HEK293 (cell line): ENCODE data around the gene ZBTB8A.

Source experiments
- TCF7L2 ChIP-seq: IDR thresholded peaks from 2 replicates; pipeline ENCODE4 v1.6.1; 2011; ENCODE audit warnings: low read depth, mild to moderate bottlenecking, inconsistent platforms, low read length, moderate library complexity, borderline replicate concordance
- ZBTB8A ChIP-seq: fragments of 450-650 bp; formaldehyde crosslinking; IDR thresholded peaks from 2 replicates; pipeline ENCODE4 v1.5.1; 2016; ENCODE audit warnings: missing biosample characterization, missing genetic modification characterization
- ZNF112 ChIP-seq: fragments of 450-650 bp; formaldehyde crosslinking; IDR thresholded peaks from 2 replicates; pipeline ENCODE4 v1.5.0; 2017; ENCODE audit warnings: missing biosample characterization, missing genetic modification characterization
- ZNF175 ChIP-seq: fragments of 450-650 bp; formaldehyde crosslinking; IDR thresholded peaks from 2 replicates; pipeline ENCODE4 v1.5.1; 2016; ENCODE audit warnings: missing biosample characterization, missing genetic modification characterization
- ZNF24 ChIP-seq: fragments of 450-650 bp; formaldehyde crosslinking; IDR thresholded peaks from 2 replicates; pipeline ENCODE4 v1.5.1; 2016; ENCODE audit warnings: missing biosample characterization, missing genetic modification characterization
- ZNF274 ChIP-seq, 2 experiments: fragments of 200-500 bp in 1 of 2; fragments of 450-650 bp in 1 of 2; sonication (Bioruptor generic) in 1 of 2; formaldehyde crosslinking in 1 of 2; IDR thresholded peaks; 2 replicates each; pipeline versions ENCODE4 v1.5.1 to v1.6.1; 2014 to 2016; ENCODE audit warnings: borderline replicate concordance in 1 of 2, inconsistent platforms in 1 of 2, low read length in 1 of 2, missing biosample characterization in 1 of 2, missing genetic modification characterization in 1 of 2
- ZNF660 ChIP-seq: fragments of 450-650 bp; IDR thresholded peaks from 2 replicates; pipeline ENCODE4 v1.5.1; 2018; ENCODE audit warnings: missing biosample characterization, mild to moderate bottlenecking, missing genetic modification characterization
- TF ChIP-seq, protein P1 (sequence below): fragments of 450-650 bp; formaldehyde crosslinking; IDR thresholded peaks from 2 replicates; pipeline ENCODE4 v1.5.1; 2016; ENCODE audit warnings: missing biosample characterization, missing genetic modification characterization

GRCh38 chr1:32533792-32534327 is 5.4 kb upstream of the ZBTB8A start:
- TF ChIP-seq, protein P1, sequence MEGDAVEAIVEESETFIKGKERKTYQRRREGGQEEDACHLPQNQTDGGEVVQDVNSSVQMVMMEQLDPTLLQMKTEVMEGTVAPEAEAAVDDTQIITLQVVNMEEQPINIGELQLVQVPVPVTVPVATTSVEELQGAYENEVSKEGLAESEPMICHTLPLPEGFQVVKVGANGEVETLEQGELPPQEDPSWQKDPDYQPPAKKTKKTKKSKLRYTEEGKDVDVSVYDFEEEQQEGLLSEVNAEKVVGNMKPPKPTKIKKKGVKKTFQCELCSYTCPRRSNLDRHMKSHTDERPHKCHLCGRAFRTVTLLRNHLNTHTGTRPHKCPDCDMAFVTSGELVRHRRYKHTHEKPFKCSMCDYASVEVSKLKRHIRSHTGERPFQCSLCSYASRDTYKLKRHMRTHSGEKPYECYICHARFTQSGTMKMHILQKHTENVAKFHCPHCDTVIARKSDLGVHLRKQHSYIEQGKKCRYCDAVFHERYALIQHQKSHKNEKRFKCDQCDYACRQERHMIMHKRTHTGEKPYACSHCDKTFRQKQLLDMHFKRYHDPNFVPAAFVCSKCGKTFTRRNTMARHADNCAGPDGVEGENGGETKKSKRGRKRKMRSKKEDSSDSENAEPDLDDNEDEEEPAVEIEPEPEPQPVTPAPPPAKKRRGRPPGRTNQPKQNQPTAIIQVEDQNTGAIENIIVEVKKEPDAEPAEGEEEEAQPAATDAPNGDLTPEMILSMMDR = no peak
- TF ChIP-seq ZBTB8A (tag by site-specific recombination) = no peak
- no peak for TF ChIP-seq ZNF274 (IDR thresholded peaks at IDR 0.05; ENCODE audit: low read length)
- no peak for TF ChIP-seq ZNF274 (tag by site-specific recombination; IDR thresholded peaks at IDR 0.05; ENCODE audit: borderline replicate concordance)
- TF ChIP-seq ZNF112 (tag by site-specific recombination) = no peak
- no peak for TF ChIP-seq ZNF660 (tag by site-specific recombination)
- no peak for TF ChIP-seq ZNF24 (tag by site-specific recombination)
- no peak for TF ChIP-seq ZNF175 (tag by site-specific recombination)
- no peak for TF ChIP-seq TCF7L2
